Medulla oblongata (tissue), 1 donor: ENCODE results near the gene ERC1.
A peak's percentile ranks its signal among the peaks of the same experiment; 100 is the strongest.
"Not testable (repeated sequence)": the region's sequence is repeated elsewhere in the genome, so short reads cannot be mapped to it uniquely, and the experiment has no call there.

Experiments used
- DNase-seq: peaks from one replicate; pipeline ENCODE4 v3.0.0-alpha.2; 2015; ENCODE audit errors: extremely low spot score

The ERC1 gene

GRCh38 chr12:1319212-1319611 is 328.2 kb downstream of the ERC1 start:
- no peak for DNase-seq

- DNase-seq, result no peak
Observed at GRCh38 chr12:1320021-1320420, 329.0 kb downstream of the ERC1 start.

- DNase-seq, result no peak
Observed at GRCh38 chr12:1322821-1323220, 331.8 kb downstream of the ERC1 start.

- no peak for DNase-seq
Observed at GRCh38 chr12:1324099-1324498, 333.1 kb downstream of the ERC1 start.

- peak; percentile 22 for DNase-seq
Observed at GRCh38 chr12:1324910-1325309, 333.9 kb downstream of the ERC1 start.

GRCh38 chr12:1325666-1326065 is 334.6 kb downstream of the ERC1 start:
- DNase-seq, result no peak

- no peak for DNase-seq
Observed at GRCh38 chr12:1326258-1326657, 335.2 kb downstream of the ERC1 start.

- peak; percentile 48 for DNase-seq
Observed at GRCh38 chr12:1328391-1328790, 337.4 kb downstream of the ERC1 start.

GRCh38 chr12:1329784-1330476 is 338.9 kb downstream of the ERC1 start:
- no peak for DNase-seq

GRCh38 chr12:1330477-1330827 is 339.4 kb downstream of the ERC1 start:
- no peak for DNase-seq

GRCh38 chr12:1332327-1332726 is 341.3 kb downstream of the ERC1 start:
- DNase-seq, result no peak

GRCh38 chr12:1338483-1339177 is 347.6 kb downstream of the ERC1 start:
- DNase-seq, result no peak

GRCh38 chr12:1339178-1339541 is 348.1 kb downstream of the ERC1 start:
- DNase-seq, result not testable (repeated sequence)

- no peak for DNase-seq
Observed at GRCh38 chr12:1339618-1340319, 348.7 kb downstream of the ERC1 start.

- not testable (repeated sequence) for DNase-seq
Observed at GRCh38 chr12:1341270-1341669, 350.2 kb downstream of the ERC1 start.

GRCh38 chr12:1343422-1343821 is 352.4 kb downstream of the ERC1 start:
- no peak for DNase-seq

- DNase-seq, result no peak
Observed at GRCh38 chr12:1344245-1344644, 353.2 kb downstream of the ERC1 start.

GRCh38 chr12:1346126-1346525 is 355.1 kb downstream of the ERC1 start:
- DNase-seq, result no peak

- no peak for DNase-seq
Observed at GRCh38 chr12:1347294-1347693, 356.3 kb downstream of the ERC1 start.

GRCh38 chr12:1348606-1349005 is 357.6 kb downstream of the ERC1 start:
- DNase-seq, result no peak

GRCh38 chr12:1350055-1350933 is 359.3 kb downstream of the ERC1 start:
- DNase-seq, result no peak

- DNase-seq, result no peak
Observed at GRCh38 chr12:1350934-1351240, 359.9 kb downstream of the ERC1 start.
